ENCODE data around the gene CNRIP1.

CNRIP1 gene

GRCh38 chr2:68278169-68278568, 41.6 kb downstream of the CNRIP1 start:
- TF ChIP-seq, protein P1, sequence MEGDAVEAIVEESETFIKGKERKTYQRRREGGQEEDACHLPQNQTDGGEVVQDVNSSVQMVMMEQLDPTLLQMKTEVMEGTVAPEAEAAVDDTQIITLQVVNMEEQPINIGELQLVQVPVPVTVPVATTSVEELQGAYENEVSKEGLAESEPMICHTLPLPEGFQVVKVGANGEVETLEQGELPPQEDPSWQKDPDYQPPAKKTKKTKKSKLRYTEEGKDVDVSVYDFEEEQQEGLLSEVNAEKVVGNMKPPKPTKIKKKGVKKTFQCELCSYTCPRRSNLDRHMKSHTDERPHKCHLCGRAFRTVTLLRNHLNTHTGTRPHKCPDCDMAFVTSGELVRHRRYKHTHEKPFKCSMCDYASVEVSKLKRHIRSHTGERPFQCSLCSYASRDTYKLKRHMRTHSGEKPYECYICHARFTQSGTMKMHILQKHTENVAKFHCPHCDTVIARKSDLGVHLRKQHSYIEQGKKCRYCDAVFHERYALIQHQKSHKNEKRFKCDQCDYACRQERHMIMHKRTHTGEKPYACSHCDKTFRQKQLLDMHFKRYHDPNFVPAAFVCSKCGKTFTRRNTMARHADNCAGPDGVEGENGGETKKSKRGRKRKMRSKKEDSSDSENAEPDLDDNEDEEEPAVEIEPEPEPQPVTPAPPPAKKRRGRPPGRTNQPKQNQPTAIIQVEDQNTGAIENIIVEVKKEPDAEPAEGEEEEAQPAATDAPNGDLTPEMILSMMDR (IDR thresholded peaks at IDR 0.05): no peak

GRCh38 chr2:68274022-68274421, 45.7 kb downstream of the CNRIP1 start:
- TF ChIP-seq, protein P1 (IDR thresholded peaks at IDR 0.05): no peak

DNA sequence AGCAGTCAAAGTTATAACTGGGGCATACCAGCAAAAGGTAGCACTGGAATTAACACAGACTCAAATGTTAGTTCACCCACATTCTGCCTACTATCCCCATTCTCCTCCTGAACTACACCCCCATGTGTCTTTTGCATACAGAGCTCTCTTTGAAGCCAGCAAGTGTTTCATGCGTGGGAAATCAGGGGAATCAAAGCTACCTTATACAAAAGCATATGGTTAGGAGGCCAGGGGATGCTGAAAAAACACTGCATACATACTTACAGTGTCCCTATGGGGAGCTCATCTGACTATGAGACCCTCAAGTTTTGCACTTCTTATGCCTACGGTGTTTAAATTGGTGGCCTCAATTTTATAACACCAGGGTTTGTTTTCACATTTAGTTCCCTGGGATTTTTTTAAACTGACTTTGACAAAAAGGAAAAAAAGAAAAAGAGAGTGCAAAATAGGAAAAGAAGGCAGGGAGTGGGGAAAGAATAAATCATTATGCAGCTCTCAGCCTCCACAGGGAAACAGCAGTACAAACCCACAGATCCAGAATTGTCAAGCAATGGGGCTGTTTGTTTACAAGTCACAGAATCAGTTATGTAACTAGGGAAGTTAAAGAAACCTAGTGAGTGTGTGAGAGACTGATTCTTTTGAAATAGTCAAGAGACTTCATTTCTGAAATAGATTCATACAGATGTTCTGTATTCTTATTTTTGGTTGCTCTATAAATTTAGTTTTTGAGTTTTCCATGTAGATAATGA, 47.3 kb downstream of the CNRIP1 start:
- TF ChIP-seq, protein P1 (IDR thresholded peaks at IDR 0.05): no peak

GRCh38 chr2:68266655-68267054, 53.1 kb downstream of the CNRIP1 start:
- TF ChIP-seq, protein P1 (IDR thresholded peaks at IDR 0.05): no peak

DNA sequence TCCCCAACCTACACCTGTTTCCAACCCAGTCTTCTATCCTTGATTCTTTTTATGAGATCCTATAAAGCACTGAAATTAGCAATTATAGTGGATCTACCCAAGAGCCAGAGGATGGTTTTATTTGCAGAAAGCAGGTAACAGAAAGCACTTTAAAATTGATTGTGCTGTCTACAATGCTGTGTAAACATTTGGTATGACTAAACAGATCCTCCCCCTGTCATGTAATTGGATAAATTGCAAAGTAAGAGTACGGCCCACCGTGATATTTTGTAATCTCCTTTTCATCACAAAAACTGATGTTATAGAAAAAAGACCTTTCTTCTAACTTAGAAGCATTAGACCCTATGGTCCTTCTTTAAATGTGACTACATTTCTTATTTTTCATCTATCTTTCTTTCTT, 56.1 kb downstream of the CNRIP1 start:
- TF ChIP-seq, protein P1 (IDR thresholded peaks at IDR 0.05): no peak

- TF ChIP-seq, protein P1 (IDR thresholded peaks at IDR 0.05): no peak
These were observed 60.9 kb downstream of the CNRIP1 start for GRCh38 chr2:68258851-68259250.

DNA sequence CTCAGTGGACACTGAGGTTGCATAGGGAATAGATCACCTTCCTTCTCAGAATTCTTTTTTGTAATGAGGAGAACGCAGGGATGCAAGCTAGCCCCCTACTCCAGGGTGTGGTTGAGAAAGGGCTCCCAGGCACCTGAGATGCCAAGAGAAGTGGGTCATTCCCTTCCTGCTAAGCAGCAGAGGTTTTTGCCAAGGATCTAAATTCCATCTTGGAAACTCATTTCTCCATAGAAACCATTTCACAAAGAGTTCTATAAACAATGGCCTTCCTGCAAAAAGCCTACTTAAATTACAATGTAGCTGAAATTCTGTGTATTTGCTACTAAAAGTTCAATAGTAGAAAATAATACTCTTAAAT, 63.7 kb downstream of the CNRIP1 start:
- TF ChIP-seq, protein P1 (IDR thresholded peaks at IDR 0.05): no peak
